GM06990 (cell line): ENCODE measurements around the gene IFT25.

Source experiments
- DNase-seq: peaks from one replicate; pipeline ENCODE4 v3.0.0-alpha.2; 2011; ENCODE audit not compliant: insufficient read length; ENCODE audit errors: extremely low read depth
- H3K27me3 ChIP-seq: replicated peaks from 2 replicates; pipeline ENCODE4 v1.6.0; 2011; ENCODE audit warnings: low read length; ENCODE audit not compliant: control insufficient read depth, insufficient read depth
- H3K36me3 ChIP-seq: 2 replicates; pipeline ENCODE4 v1.5.1; 2011; ENCODE audit warnings: low read length; ENCODE audit not compliant: control insufficient read depth, insufficient read depth
- H3K4me3 ChIP-seq: replicated peaks from 2 replicates; pipeline ENCODE4 v1.5.1; 2011; ENCODE audit warnings: low read depth, mild to moderate bottlenecking, control low read depth, low read length
- CTCF ChIP-seq: IDR thresholded peaks from 2 replicates; pipeline ENCODE4 v1.5.1; 2011; ENCODE audit warnings: low read length, control low read depth, mild to moderate bottlenecking, inconsistent platforms; ENCODE audit not compliant: insufficient read depth, poor library complexity, severe bottlenecking

IFT25 gene

GRCh38 chr1:53963460-53963859, 18.0 kb upstream of the IFT25 start:
- Histone ChIP-seq H3K36me3 (peaks cover 20% of the 10 kb centered on the region), H3K4me3 (no peak overlapping the region), H3K27me3 (no peaks in the 10 kb centered on the region)
- TF ChIP-seq CTCF: no peak
- no peak for DNase-seq

GRCh38 chr1:53962395-53962794, 16.9 kb upstream of the IFT25 start:
- Histone ChIP-seq H3K36me3 (peaks cover 20% of the 10 kb centered on the region), H3K4me3 (no peak overlapping the region), H3K27me3 (no peaks in the 10 kb centered on the region)
- TF ChIP-seq CTCF: no peak
- no peak for DNase-seq

GRCh38 chr1:53959664-53960250, 14.3 kb upstream of the IFT25 start:
- Histone ChIP-seq H3K36me3 (peaks cover 16% of the 10 kb centered on the region), H3K4me3 (no peak overlapping the region), H3K27me3 (no peaks in the 10 kb centered on the region)
- DNase-seq: peak; percentile 19
- TF ChIP-seq CTCF: peak; percentile 52

- Histone ChIP-seq H3K4me3 (no peak overlapping the region), H3K27me3 (no peaks in the 10 kb centered on the region), H3K36me3 (peaks cover 6% of the 10 kb centered on the region)
- DNase-seq: no peak
- TF ChIP-seq CTCF: no peak
Measured at GRCh38 chr1:53957194-53957818, 11.8 kb upstream of the IFT25 start.

- Histone ChIP-seq H3K36me3 (peaks cover 12% of the 10 kb centered on the region), H3K4me3 (no peak overlapping the region), H3K27me3 (no peaks in the 10 kb centered on the region)
- DNase-seq: no peak
- TF ChIP-seq CTCF: no peak
Measured at GRCh38 chr1:53956308-53957168, 11.0 kb upstream of the IFT25 start.
